GM12875 (cell line): ENCODE results near the gene MACROD1.
A peak's percentile ranks its signal among the peaks of the same experiment; 100 is the strongest.

Experiments
- H3K4me3 ChIP-seq: one replicate; pipeline ENCODE4 v1.5.1; 2011; ENCODE audit warnings: low read depth, low read length, control low read depth
- CTCF ChIP-seq: IDR thresholded peaks from 2 replicates; pipeline ENCODE4 v1.5.1; 2011; ENCODE audit warnings: low read depth, mild to moderate bottlenecking, control low read depth, inconsistent platforms, low read length, moderate library complexity, borderline replicate concordance; ENCODE audit not compliant: insufficient read depth

The MACROD1 gene

GRCh38 chr11:64165842-64166635 lies at the start of gene MACROD1:
Gene MACROD1, minus strand, starts transcription at chr11:64166113. Its CDS starts 119 bp downstream, at chr11:64165994.
- no peak for TF ChIP-seq CTCF
- peak within 1 kb of the TSS; percentile 77 for H3K4me3 ChIP-seq

- H3K4me3 ChIP-seq, result no peak overlapping the region
- TF ChIP-seq CTCF, result no peak
Observed at GRCh38 chr11:64211181-64211872, 45.4 kb upstream of the MACROD1 start.

GRCh38 chr11:64210301-64211020 lies 44.5 kb upstream of the MACROD1 start:
- TF ChIP-seq CTCF, result no peak
- H3K4me3 ChIP-seq, result no peak overlapping the region

- TF ChIP-seq CTCF, result no peak
- H3K4me3 ChIP-seq, result no peak overlapping the region
Observed at GRCh38 chr11:64209563-64209843, 43.6 kb upstream of the MACROD1 start.

GRCh38 chr11:64208796-64209562 lies 43.1 kb upstream of the MACROD1 start:
- no peak for TF ChIP-seq CTCF
- H3K4me3 ChIP-seq, result no peak overlapping the region

GRCh38 chr11:64208086-64208795 lies 42.3 kb upstream of the MACROD1 start:
- H3K4me3 ChIP-seq, result peak overlapping the region; percentile 95
- TF ChIP-seq CTCF, result no peak
